Measurements from ENCODE around the gene PNMT. TPM values are rescaled to one million over a fixed set of nuclear protein-coding genes. Genes with fewer than 3 reads are reported as not detected.

Gene PNMT, protein sequence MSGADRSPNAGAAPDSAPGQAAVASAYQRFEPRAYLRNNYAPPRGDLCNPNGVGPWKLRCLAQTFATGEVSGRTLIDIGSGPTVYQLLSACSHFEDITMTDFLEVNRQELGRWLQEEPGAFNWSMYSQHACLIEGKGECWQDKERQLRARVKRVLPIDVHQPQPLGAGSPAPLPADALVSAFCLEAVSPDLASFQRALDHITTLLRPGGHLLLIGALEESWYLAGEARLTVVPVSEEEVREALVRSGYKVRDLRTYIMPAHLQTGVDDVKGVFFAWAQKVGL
- 10 to 100 TPM; 14.9 to 26.2 TPM for total RNA-seq

DNA sequence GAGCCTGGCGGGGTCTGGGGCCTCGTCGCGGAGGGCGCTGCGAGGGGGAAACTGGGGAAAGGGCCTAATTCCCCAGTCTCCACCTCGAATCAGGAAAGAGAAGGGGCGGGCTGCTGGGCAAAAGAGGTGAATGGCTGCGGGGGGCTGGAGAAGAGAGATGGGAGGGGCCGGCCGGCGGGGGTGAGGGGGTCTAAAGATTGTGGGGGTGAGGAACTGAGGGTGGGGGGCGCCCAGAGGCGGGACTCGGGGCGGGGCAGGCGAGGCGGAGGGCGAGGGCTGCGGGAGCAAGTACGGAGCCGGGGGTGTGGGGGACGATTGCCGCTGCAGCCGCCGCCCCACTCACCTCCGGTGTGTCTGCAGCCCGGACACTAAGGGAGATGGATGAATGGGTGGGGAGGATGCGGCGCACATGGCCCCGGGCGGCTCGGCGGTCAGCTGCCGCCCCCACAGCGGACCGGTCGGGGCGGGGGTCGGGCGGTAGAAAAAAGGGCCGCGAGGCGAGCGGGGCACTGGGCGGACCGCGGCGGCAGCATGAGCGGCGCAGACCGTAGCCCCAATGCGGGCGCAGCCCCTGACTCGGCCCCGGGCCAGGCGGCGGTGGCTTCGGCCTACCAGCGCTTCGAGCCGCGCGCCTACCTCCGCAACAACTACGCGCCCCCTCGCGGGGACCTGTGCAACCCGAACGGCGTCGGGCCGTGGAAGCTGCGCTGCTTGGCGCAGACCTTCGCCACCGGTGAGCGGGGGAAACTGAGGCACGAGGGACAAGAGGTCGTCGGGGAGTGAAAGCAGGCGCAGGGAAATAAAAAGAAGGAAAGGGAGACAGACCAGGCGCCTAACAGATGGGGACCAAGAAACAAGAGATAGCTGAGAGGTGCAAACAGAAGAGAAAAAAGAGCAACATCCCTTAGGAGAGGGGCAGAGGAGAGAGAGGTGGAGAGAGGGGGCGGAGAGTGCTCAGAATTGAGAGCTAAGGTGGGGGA lies at the start of gene PNMT:
TSS of gene PNMT (plus strand) at position 509 of the 980 bp plus-strand sequence. CDS start at position 532, 23 bp downstream.
- no peaks in the 10 kb centered on the region for H3K27me3 ChIP-seq
- DNase-seq (ENCODE audit: low spot score) = no peak

GRCh38 chr17:39618956-39619785 lies 49.1 kb upstream of the PNMT start:
- Histone ChIP-seq H3K36me3 (no peaks in the 10 kb centered on the region), H3K9me3 (no peaks in the 10 kb centered on the region), H3K27me3 (peaks cover 0 to 3% of the 10 kb centered on the region in 2 donors), H3K4me1 (peaks cover 0 to 27% of the 10 kb centered on the region in 2 donors), H3K4me3 (no peak overlapping the region), H3K27ac (no peak overlapping the region)
- no peak for DNase-seq (ENCODE audit: low spot score)
- no peak for TF ChIP-seq CTCF (IDR thresholded peaks at IDR 0.05)

More for the DNA sequence above, at the start of gene PNMT:
- Histone ChIP-seq H3K9me3 (no peaks in the 10 kb centered on the region), H3K27ac (peak within 1 kb of the TSS; percentile 89 to 96), H3K36me3 (no peaks in the 10 kb centered on the region), H3K4me3 (peak within 1 kb of the TSS; percentile 57 to 64), H3K4me1 (peaks cover 0 to 78% of the 10 kb centered on the region in 2 donors)
- peak; percentile 65 to 81 for TF ChIP-seq CTCF (IDR thresholded peaks at IDR 0.05)

DNA sequence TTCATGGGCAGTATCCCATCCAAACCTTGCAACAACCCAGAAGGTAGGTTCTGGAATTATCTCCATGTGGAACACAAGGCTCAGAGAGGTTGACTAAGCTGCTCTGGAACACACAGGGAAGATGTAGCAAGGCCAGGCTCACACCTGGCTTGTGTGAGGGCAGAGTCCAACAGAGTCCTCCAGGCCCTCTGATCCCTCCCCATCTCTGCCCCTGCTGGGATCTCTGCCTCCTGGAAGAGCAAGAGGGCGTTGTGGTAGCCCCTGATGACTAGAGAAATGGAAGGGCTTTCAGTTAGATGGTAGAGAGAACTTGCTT lies 48.5 kb upstream of the PNMT start:
- no peak overlapping the region for H3K4me3 ChIP-seq
- no peak for TF ChIP-seq CTCF (IDR thresholded peaks at IDR 0.05)
- H3K36me3 ChIP-seq = no peaks in the 10 kb centered on the region
- DNase-seq (ENCODE audit: low spot score) = no peak
- no peak overlapping the region for H3K27ac ChIP-seq
- peaks cover 0 to 1% of the 10 kb centered on the region in 2 donors for H3K27me3 ChIP-seq
- H3K9me3 ChIP-seq = no peaks in the 10 kb centered on the region
- H3K4me1 ChIP-seq = peaks cover 0 to 27% of the 10 kb centered on the region in 2 donors

GRCh38 chr17:39621523-39622379 lies 46.5 kb upstream of the PNMT start:
- Histone ChIP-seq H3K4me1 (peaks cover 0 to 31% of the 10 kb centered on the region in 2 donors), H3K27ac (no peak overlapping the region), H3K9me3 (no peaks in the 10 kb centered on the region), H3K36me3 (no peaks in the 10 kb centered on the region), H3K27me3 (peaks cover 0 to 2% of the 10 kb centered on the region in 2 donors), H3K4me3 (no peak overlapping the region)
- DNase-seq (ENCODE audit: low spot score) = peak; percentile 93
- peak; percentile 98 to 99 for TF ChIP-seq CTCF (IDR thresholded peaks at IDR 0.05)

All from right atrium auricular region (tissue), 2 donors.